ENCODE measurements around the gene MLPH.

MLPH gene

GRCh38 chr2:237509151-237509550, 22.1 kb downstream of the MLPH start:
- H3K4me3 ChIP-seq (ENCODE audit: low read length), result no peak overlapping the region

GRCh38 chr2:237509905-237510304, 22.9 kb downstream of the MLPH start:
- TF ChIP-seq ZNF274 (IDR thresholded peaks at IDR 0.05; ENCODE audit: low read depth, low read length), result no peak
- H3K4me3 ChIP-seq (ENCODE audit: low read length), result no peak overlapping the region

More at GRCh38 chr2:237509151-237509550, 22.1 kb downstream of the MLPH start:
- no peak for TF ChIP-seq ZNF274 (IDR thresholded peaks at IDR 0.05; ENCODE audit: low read depth, low read length)

DNA sequence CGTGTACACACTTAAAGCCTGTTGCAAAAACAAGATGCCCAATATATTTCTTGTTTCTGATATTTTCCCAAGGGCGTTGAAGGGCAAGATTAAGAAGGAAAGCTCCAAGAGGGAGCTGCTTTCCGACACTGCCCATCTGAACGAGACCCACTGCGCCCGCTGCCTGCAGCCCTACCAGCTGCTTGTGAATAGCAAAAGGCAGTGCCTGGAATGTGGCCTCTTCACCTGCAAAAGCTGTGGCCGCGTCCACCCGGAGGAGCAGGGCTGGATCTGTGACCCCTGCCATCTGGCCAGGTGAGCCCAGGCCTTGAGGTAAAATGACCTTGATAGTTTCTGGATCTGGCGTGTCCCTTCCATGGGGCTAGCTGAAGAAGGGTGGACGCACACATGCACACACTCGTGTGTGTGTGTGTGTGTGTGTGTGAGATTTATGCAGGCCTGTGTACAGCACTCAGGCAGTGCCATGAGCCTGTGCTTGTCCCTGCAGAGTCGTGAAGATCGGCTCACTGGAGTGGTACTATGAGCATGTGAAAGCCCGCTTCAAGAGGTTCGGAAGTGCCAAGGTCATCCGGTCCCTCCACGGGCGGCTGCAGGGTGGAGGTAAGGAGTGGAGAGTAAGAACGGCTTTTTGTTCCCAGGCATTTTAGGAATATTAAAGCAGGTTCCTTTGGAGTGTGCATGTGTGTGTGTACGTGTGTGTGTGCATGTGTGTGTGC, 23.6 kb downstream of the MLPH start:
- no peak overlapping the region for H3K4me3 ChIP-seq (ENCODE audit: low read length)
- no peak for TF ChIP-seq ZNF274 (IDR thresholded peaks at IDR 0.05; ENCODE audit: low read depth, low read length)

DNA sequence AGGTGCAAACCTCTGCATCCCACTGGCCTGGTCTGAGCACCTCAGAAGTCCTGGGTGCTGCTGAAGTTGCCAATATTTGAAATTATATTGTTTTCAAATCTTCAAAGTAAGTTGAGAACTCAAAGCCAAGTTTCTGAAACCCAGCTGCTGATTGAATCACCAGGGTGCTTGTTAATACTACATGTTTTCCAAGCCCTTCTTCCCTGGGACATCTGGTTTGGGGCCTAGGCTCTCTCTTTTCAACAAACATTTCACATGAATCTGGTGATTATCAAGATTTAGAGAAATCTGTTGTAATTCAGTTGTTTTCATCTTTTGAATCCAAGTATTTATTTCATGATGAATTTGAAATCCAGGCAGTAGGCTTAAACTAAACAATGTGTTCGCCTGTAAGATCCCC, 24.4 kb downstream of the MLPH start:
- TF ChIP-seq ZNF274 (IDR thresholded peaks at IDR 0.05; ENCODE audit: low read depth, low read length), result no peak
- no peak overlapping the region for H3K4me3 ChIP-seq (ENCODE audit: low read length)

- H3K4me3 ChIP-seq (ENCODE audit: low read length), result no peak overlapping the region
Measured at GRCh38 chr2:237511885-237512405, 24.9 kb downstream of the MLPH start.

DNA sequence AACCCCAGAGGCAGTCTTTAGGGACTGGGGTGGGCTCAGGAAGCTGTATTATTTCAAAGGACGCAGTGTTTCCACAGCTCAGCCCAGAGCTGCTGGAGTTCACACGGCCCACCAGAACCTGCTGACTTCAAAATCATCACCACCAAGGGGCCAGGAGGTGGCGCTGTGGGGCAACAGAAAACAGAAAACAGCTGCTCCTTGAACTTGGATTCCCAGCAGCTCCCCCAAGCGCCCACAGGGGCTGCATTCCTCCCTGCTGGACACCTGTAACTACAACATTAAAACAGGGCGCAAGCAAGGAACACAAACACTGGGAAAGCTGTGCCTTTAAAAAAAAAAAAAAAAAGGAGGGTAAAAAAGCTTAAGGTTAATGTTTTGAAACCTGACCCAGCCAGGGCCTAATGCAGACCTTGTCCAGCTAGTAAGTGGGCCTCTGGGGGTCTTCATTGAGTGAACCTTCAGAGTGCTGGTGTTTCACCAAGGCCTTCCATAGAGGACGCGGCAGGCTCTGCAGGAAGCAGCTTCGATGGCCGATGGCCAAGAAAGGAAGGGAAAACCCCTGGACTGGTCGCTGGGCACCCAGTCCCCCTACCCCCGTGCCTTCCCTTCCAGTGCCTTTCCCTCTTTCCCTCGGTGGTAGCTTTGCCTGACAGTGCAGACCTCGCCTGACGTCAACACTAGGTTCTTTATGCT, 25.9 kb downstream of the MLPH start:
- no peak overlapping the region for H3K4me3 ChIP-seq (ENCODE audit: low read length)
- TF ChIP-seq ZNF274 (IDR thresholded peaks at IDR 0.05; ENCODE audit: low read depth, low read length), result no peak

More at GRCh38 chr2:237511885-237512405, 24.9 kb downstream of the MLPH start:
- no peak for TF ChIP-seq ZNF274 (IDR thresholded peaks at IDR 0.05; ENCODE audit: low read depth, low read length)

- H3K4me3 ChIP-seq (ENCODE audit: low read length), result no peak overlapping the region
- no peak for TF ChIP-seq ZNF274 (IDR thresholded peaks at IDR 0.05; ENCODE audit: low read depth, low read length)
Measured at GRCh38 chr2:237513693-237514092, 26.6 kb downstream of the MLPH start.

DNA sequence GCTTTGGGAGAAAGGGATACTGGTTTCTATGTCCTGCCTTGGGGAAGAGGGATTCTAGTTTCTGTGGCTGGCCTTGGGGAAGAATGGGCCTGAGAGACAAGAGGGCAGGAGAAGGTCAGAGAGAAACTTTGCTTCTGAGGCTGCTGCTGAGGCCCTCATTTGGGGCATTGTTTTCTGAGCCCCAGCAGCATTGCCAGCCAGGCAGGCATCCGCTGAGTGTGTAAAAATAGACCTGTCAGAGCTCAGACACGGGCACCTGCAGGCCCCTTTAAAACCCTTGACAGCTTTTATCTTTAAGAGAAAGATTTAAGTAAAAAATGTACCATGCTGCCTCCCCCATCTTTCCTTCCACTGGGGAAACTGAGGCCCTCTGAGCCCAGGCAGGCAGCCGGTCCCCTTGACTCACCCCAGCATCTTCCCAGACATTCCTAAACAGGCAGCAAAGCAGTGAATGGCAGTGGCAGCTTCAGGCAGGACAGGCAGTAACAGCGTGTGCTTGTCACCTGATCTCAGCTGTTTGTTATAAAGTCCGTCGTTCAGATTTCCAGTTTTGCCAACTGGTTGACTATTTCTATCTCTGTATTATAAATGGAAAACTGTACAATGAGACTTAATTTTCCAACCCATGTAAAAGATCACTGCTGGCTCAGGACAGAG, 27.6 kb downstream of the MLPH start:
- no peak overlapping the region for H3K4me3 ChIP-seq (ENCODE audit: low read length)
- TF ChIP-seq ZNF274 (IDR thresholded peaks at IDR 0.05; ENCODE audit: low read depth, low read length), result no peak

DNA sequence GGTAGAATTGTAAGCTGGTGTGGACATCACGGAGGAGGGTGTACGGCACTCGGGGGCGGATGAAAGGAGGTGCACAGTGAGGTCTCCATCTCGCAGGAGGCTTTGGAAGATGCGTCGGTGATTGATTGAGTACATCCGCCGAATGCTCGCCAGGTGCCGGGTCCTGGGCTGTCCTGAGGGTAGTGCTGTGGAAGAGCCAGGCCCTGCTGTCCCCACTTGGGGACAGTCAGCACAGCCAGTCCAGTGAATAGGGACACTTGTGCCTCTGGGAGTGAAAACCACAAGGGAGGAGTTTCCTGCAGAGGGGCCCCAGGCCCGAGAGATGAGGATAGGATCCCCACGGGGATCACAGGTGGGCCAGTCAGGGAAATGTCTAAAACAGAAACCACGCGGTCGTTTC, 28.1 kb downstream of the MLPH start:
- no peak for TF ChIP-seq ZNF274 (IDR thresholded peaks at IDR 0.05; ENCODE audit: low read depth, low read length)
- no peak overlapping the region for H3K4me3 ChIP-seq (ENCODE audit: low read length)

DNA sequence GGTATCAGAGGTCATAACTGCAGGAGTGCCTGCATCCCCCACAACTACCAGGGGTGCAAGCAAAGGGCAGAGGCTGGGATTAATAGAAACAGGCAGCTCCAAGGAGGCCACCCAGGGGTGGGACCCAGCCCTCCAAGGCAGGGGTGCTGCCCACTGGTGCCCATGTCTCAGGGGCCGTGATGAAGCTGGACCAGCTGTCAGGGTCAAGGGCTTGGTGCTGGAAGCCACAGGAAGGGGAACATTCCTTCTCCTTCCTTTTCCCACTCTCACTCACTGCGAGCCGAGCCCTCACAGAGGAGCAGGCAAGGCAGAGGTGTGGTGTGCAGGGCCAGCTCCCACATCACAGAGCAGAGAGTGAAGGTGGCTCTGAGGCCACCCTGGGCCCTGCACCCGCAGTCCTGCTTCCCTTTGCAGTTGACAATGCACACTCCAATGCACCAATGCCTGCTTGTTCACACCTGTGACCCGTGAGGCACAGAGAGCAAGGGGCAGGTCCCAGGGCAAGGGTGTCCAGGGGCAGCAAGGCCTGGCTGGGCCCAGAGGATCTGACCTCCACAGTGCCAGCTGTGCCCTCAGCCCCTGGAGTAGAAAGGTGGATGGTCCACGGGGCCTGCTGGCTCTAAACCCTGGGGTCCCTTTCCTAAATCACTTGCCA, 28.7 kb downstream of the MLPH start:
- no peak for TF ChIP-seq ZNF274 (IDR thresholded peaks at IDR 0.05; ENCODE audit: low read depth, low read length)
- no peak overlapping the region for H3K4me3 ChIP-seq (ENCODE audit: low read length)

DNA sequence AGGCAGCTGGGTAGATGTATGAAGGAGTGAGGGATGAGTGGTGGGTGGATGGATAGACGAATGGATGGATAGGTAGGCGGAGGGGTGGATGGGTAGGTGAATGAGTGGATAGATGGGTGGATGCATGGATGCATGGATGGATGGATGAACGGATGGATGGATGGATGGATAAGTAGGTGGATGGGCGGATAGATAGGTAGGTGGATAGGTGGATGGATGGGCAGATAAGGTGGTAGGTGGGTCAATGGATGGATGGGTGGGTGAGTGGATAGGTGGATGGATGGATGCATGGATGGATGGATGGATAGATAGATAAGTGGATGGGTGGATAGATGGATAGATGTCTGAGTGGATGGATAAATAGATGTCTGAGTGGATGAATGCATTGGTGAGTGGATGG, 30.1 kb downstream of the MLPH start:
- H3K4me3 ChIP-seq (ENCODE audit: low read length), result no peak overlapping the region
- TF ChIP-seq ZNF274 (IDR thresholded peaks at IDR 0.05; ENCODE audit: low read depth, low read length), result no peak

DNA sequence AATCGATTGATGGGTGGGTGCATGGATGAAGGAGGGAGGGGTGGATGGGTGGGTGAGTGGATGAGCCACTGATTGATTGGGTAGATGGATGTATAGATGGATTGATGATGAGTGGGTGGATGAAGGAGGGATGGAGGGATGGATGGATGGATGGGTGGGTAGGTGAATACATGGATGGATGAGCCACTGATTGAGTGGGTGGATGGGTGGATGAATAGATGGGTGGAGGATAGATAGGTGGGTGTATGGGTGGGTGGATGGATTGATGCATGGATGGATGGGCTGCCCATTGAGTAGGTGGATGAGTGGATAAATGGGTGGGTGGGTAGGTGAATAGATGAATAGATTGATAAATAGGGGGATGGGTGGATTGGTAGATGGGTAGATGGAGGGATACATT, 30.9 kb downstream of the MLPH start:
- no peak overlapping the region for H3K4me3 ChIP-seq (ENCODE audit: low read length)
- no peak for TF ChIP-seq ZNF274 (IDR thresholded peaks at IDR 0.05; ENCODE audit: low read depth, low read length)

GRCh38 chr2:237519506-237520245, 32.6 kb downstream of the MLPH start:
- no peak for TF ChIP-seq ZNF274 (IDR thresholded peaks at IDR 0.05; ENCODE audit: low read depth, low read length)

GRCh38 chr2:237520290-237520689, 33.2 kb downstream of the MLPH start:
- H3K4me3 ChIP-seq (ENCODE audit: low read length), result no peak overlapping the region
- no peak for TF ChIP-seq ZNF274 (IDR thresholded peaks at IDR 0.05; ENCODE audit: low read depth, low read length)

More at GRCh38 chr2:237519506-237520245, 32.6 kb downstream of the MLPH start:
- no peak overlapping the region for H3K4me3 ChIP-seq (ENCODE audit: low read length)
